SH-SY5Y (cell line): Measurements from ENCODE around the gene OTUD1.

ENCODE experiments used
- GATA2 ChIP-seq: IDR thresholded peaks from 2 replicates; pipeline ENCODE4 v1.6.1; 2011; ENCODE audit warnings: mild to moderate bottlenecking, low read depth, low read length
- GATA3 ChIP-seq: IDR thresholded peaks from 2 replicates; pipeline ENCODE4 v1.6.1; 2011; ENCODE audit warnings: low read depth, mild to moderate bottlenecking, low read length, moderate library complexity

DNA sequence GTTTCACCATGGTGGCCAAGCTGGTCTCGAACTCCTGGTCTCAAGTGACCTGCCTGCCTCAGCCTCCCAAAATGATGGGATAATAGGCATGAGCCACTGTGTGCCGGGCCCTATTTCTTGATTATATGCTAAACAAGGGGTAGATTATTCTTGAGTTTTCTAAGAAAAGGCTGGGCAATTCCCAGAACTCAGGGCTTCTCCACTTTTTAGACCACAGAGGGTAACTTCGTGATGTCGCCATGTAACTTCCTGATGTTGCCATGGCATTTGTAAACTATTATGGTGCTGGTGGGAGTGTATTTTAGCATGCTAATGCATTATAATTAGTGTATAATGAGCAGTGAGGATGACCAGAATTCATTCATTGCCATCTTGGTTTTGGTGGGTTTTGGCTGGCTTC lies 35.8 kb downstream of the OTUD1 start:
- TF ChIP-seq GATA2 (no peak), GATA3 (no peak)
